HFFc6 (cell line): ENCODE results near the gene RALGPS1. TPM values are rescaled to one million over a fixed set of nuclear protein-coding genes. Genes with fewer than 3 reads are reported as not detected.

ENCODE experiments used
- DNase-seq: peaks from one replicate; pipeline ENCODE4 v3.0.0-alpha.2; 2018
- H3K27ac Mint-ChIP-seq: 2 replicates; pipeline ENCODE4 v1.8.0; 2020; ENCODE audit warnings: mild to moderate bottlenecking, mixed read lengths
- H3K27me3 Mint-ChIP-seq: 2 replicates; pipeline ENCODE4 v1.8.0; 2021; ENCODE audit warnings: mild to moderate bottlenecking, moderate library complexity, mixed read lengths; ENCODE audit not compliant: insufficient read depth
- H3K36me3 Mint-ChIP-seq: 2 replicates; pipeline ENCODE4 v1.8.0; 2021; ENCODE audit warnings: low read depth, mixed read lengths
- H3K4me1 Mint-ChIP-seq: 2 replicates; pipeline ENCODE4 v1.8.0; 2020; ENCODE audit warnings: low read depth, mixed read lengths
- H3K4me3 Mint-ChIP-seq: 2 replicates; pipeline ENCODE4 v1.8.0; 2020; ENCODE audit warnings: mild to moderate bottlenecking, moderate library complexity, mixed read lengths
- H3K9me3 Mint-ChIP-seq: 2 replicates; pipeline ENCODE4 v1.8.0; 2020; ENCODE audit warnings: mild to moderate bottlenecking, mixed read lengths
- CTCF ChIP-seq: fragments of 200-600 bp; sonication (generic); IDR thresholded peaks from 2 replicates; pipeline ENCODE4 v1.5.0; 2021; ENCODE audit warnings: antibody characterized with exemption, mild to moderate bottlenecking
- total RNA-seq, 6 experiments: library from RNA; stranded (reverse); fragmentation: NEBNext Ultra II Directional; extraction: Animal tissue kit (Norgen Biotek cat#: 25700); gene quantifications; 2 replicates in 1 of 6; 3 replicates in 5 of 6; pipeline ENCODE4 v1.2.3, GENCODE V29; 2021

RALGPS1 gene
- total RNA-seq, 6 experiments from 2014 or later, result 0.68 to 1.6 (median 1.1) TPM

DNA sequence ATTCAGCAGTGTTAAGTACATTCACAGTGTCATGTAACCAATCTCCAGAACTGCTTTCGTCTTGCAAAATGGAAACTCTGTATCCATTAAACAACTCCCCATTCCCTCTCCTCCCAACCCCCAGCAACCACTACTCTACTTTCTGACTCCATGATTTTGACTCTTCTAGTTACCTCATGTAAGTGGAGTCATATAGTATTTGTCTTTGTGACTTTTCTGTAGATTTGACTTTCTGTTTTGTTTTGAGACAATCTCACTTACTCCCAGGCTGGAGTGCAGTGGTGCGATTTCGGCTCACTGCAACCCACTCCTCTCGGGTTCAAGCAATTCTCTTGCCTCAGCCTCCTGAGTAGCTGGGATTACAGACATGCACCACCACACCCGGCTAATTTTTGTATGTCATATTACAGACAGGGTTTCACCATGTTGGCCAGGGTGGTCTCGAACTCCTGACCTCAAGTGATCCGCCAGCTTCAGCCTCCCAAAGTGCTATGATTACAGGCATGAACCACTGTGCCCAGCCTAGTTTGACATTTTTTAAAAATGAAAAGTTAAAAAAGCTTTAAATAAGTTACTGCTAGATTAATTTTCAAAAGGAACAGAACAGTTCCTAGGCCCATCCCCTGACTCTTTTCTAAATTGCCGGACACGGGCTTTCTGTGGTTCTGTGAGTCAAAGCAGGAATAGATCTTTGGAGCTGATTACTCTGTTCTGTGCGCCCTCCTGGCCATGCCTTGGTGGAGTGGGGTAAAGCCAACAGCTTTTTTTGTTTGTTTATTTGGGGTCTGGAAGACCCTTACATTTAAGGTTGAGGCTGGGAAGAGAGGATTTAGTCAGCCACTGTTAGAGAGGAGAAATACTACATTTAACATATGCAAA is 59.3 kb downstream of the RALGPS1 start:
- no peaks in the 10 kb centered on the region for H3K4me1 Mint-ChIP-seq
- peaks cover 2% of the 10 kb centered on the region; the same call in 1 of the 2 replicates for H3K27me3 Mint-ChIP-seq
- H3K36me3 Mint-ChIP-seq, result no peaks in the 10 kb centered on the region
- H3K4me3 Mint-ChIP-seq, result no peak overlapping the region
- DNase-seq, result no peak
- H3K9me3 Mint-ChIP-seq, result no peaks in the 10 kb centered on the region
- TF ChIP-seq CTCF, result no peak
- no peak overlapping the region for H3K27ac Mint-ChIP-seq

GRCh38 chr9:126974594-126974993 is 60.0 kb downstream of the RALGPS1 start:
- TF ChIP-seq CTCF, result no peak
- H3K9me3 Mint-ChIP-seq, result no peaks in the 10 kb centered on the region
- no peaks in the 10 kb centered on the region for H3K4me1 Mint-ChIP-seq
- no peaks in the 10 kb centered on the region for H3K36me3 Mint-ChIP-seq
- no peak for DNase-seq
- peaks cover 2% of the 10 kb centered on the region; the same call in 1 of the 2 replicates for H3K27me3 Mint-ChIP-seq
- H3K27ac Mint-ChIP-seq, result no peak overlapping the region
- no peak overlapping the region for H3K4me3 Mint-ChIP-seq

DNA sequence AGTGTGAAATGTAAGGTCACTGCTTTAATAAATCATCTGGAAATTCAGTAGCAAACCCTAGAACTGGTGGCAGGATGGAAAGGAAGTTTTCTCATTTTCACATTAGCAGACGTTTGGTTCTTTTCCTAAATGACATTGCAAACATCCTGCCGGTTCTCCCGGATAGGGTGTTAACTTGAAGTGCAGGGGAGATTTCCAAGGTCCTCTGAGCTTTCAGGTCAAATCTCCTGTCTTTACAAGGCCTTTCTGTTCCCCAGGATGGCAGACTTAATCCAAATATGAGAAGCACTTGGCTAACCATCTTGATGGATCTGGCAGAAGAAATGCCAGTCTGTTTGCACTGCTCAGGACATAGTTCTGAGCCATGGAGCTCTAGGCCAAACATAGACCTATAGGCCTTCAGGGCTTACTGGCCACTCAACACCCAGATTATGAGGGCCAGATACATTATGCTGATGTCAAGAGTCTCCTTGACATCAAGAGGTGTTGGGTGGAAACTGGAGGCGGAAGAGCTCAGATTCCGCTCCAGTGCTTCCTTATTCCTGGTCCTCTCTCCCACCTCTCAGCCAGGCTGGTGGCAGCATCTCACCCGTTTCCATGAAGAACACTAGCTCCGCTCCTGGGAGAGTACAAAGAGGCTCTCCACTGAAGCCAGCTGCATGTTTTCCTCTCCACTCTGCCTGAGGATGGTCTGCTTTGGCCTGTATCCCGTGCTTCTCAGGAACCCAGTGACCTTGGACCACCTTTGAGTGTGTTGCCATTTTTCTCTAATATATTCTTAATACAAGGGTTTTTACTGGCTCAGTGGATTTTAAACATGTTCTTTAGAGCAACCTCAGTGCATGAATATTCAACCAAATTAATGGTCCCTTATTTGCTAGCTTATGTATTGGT is 61.0 kb downstream of the RALGPS1 start:
- Mint-ChIP-seq H3K27ac (no peak overlapping the region), H3K36me3 (no peaks in the 10 kb centered on the region), H3K9me3 (no peaks in the 10 kb centered on the region), H3K27me3 (peaks cover 2% of the 10 kb centered on the region; the same call in 1 of the 2 replicates), H3K4me1 (no peaks in the 10 kb centered on the region), H3K4me3 (no peak overlapping the region)
- no peak for TF ChIP-seq CTCF
- DNase-seq, result no peak

GRCh38 chr9:126979461-126979860 is 64.9 kb downstream of the RALGPS1 start:
- H3K9me3 Mint-ChIP-seq, result no peaks in the 10 kb centered on the region; the same call in 1 of the 2 replicates
- DNase-seq, result no peak
- peaks cover 6% of the 10 kb centered on the region for H3K27me3 Mint-ChIP-seq
- H3K27ac Mint-ChIP-seq, result no peak overlapping the region
- no peak for TF ChIP-seq CTCF
- no peaks in the 10 kb centered on the region for H3K4me1 Mint-ChIP-seq
- no peaks in the 10 kb centered on the region for H3K36me3 Mint-ChIP-seq
- H3K4me3 Mint-ChIP-seq, result no peak overlapping the region

GRCh38 chr9:126980231-126980630 is 65.6 kb downstream of the RALGPS1 start:
- no peak for DNase-seq
- Mint-ChIP-seq H3K4me1 (no peaks in the 10 kb centered on the region), H3K9me3 (no peaks in the 10 kb centered on the region; the same call in 1 of the 2 replicates), H3K4me3 (no peak overlapping the region), H3K36me3 (no peaks in the 10 kb centered on the region), H3K27ac (no peak overlapping the region), H3K27me3 (peaks cover 6% of the 10 kb centered on the region)
- TF ChIP-seq CTCF, result no peak
